ENCODE measurements around the gene COIL. TPM values are rescaled to one million over a fixed set of nuclear protein-coding genes. Genes with fewer than 3 reads are reported as not detected.

Gene COIL
- total RNA-seq, 1 experiment from 2014 or later = 31.2 TPM

GRCh38 chr17:56910509-56911235 is 50.2 kb downstream of the COIL start:
- H2AFZ ChIP-seq (ENCODE audit: low read depth, low read length, poor library complexity, severe bottlenecking) = no peak overlapping the region
- RAD21 ChIA-PET (ENCODE audit: low non-redundant PET in 1 of 2, low total read pairs in 2 of 2, uncharacterized antibody in 2 of 2, unreplicated experiment in 2 of 2) = interaction anchor here in 1 of 2 experiments (0.5 kb wide), 1 partner anchor 91 kb away, joined by 3 read pairs; no protein-coding TSS in a partner anchor
- H3K9ac ChIP-seq (ENCODE audit: low read length) = no peak overlapping the region
- H3K36me3 ChIP-seq (ENCODE audit: control insufficient read depth in 1 of 2, insufficient read depth in 2 of 2, low read length in 2 of 2) = peaks cover 18 to 38% of the 10 kb centered on the region in 2 experiments
- H3K79me2 ChIP-seq (ENCODE audit: insufficient read depth, low read length) = peaks cover 84% of the 10 kb centered on the region
- H3K9me2 ChIP-seq (ENCODE audit: insufficient read depth) = no peaks in the 10 kb centered on the region
- POLR2A ChIA-PET = interaction anchor here (0.9 to 2.0 kb wide), 3 partner anchors 9 to 124 kb away, joined by 3 to 9 read pairs (median 5); no protein-coding TSS in a partner anchor
- CTCF ChIA-PET = no interaction called here
- H3K27ac ChIP-seq (ENCODE audit: low read depth, low read length) = no peak overlapping the region
- TF ChIP-seq SIN3A (IDR thresholded peaks at IDR 0.05; ENCODE audit: low read depth) (no peak), SP1 (IDR thresholded peaks at IDR 0.05; ENCODE audit: low read depth) (no peak), POLR2AphosphoS5 (IDR thresholded peaks at IDR 0.05; ENCODE audit: low read depth, low read length) (no peak), JUND (IDR thresholded peaks at IDR 0.05) (no peak), POLR2A (IDR thresholded peaks at IDR 0.05; ENCODE audit: borderline replicate concordance, extremely low read depth, insufficient read depth, insufficient read length) (no peak)
- DNase-seq (ENCODE audit: low read depth, low spot score) (no peak), ATAC-seq (no peak)
- H3K4me2 ChIP-seq (ENCODE audit: low read length) = no peak overlapping the region
- H4K20me1 ChIP-seq (ENCODE audit: insufficient read depth) = no peaks in the 10 kb centered on the region
- no peak overlapping the region for H3K4me3 ChIP-seq (replicated peaks in 1 of 2; ENCODE audit: low read depth in 1 of 2, low read length in 2 of 2)
- intact Hi-C loops (cut with micrococcal nuclease) = no loop called here
- BruUV-seq (replicated peaks) = no TSS peak
- no peaks in the 10 kb centered on the region for H3K27me3 ChIP-seq (ENCODE audit: insufficient read depth, low read length)
- no peaks in the 10 kb centered on the region for H3K9me3 ChIP-seq (ENCODE audit: control insufficient read depth in 1 of 2, insufficient read depth in 1 of 2, low read depth in 1 of 2, low read length in 2 of 2)
- H3K4me1 ChIP-seq (ENCODE audit: control insufficient read depth in 1 of 2, insufficient read depth in 2 of 2, low read length in 2 of 2) = peaks cover 19 to 34% of the 10 kb centered on the region in 2 experiments

- CTCF ChIA-PET = no interaction called here
- TF ChIP-seq POLR2A (IDR thresholded peaks at IDR 0.05; ENCODE audit: borderline replicate concordance, extremely low read depth, insufficient read depth, insufficient read length) = no peak
- no peak for TF ChIP-seq EZH2 (IDR thresholded peaks at IDR 0.05)
- no peak for TF ChIP-seq TCF7L2 (IDR thresholded peaks at IDR 0.05; ENCODE audit: borderline replicate concordance, extremely low read depth, insufficient read depth, insufficient read length)
- no peak for TF ChIP-seq ZNF274 (IDR thresholded peaks at IDR 0.05; ENCODE audit: low read depth, low read length)
- no peak for TF ChIP-seq ZBTB33 (IDR thresholded peaks at IDR 0.05; ENCODE audit: extremely low read depth, insufficient replicate concordance, low read length)
- no peak for TF ChIP-seq ELF1 (IDR thresholded peaks at IDR 0.05; ENCODE audit: borderline replicate concordance, low read depth)
- TF ChIP-seq POLR2AphosphoS5 (IDR thresholded peaks at IDR 0.05; ENCODE audit: low read depth, low read length) = no peak; the same call in 1 of the 2 replicates
- TF ChIP-seq REST (IDR thresholded peaks at IDR 0.05; ENCODE audit: low read depth) = no peak
These were observed 50.9 kb downstream of the COIL start for GRCh38 chr17:56909742-56910508.

More at GRCh38 chr17:56909742-56910508, 50.9 kb downstream of the COIL start:
- Histone ChIP-seq H2AFZ (ENCODE audit: low read depth, low read length, poor library complexity, severe bottlenecking) (no peak overlapping the region), H4K20me1 (ENCODE audit: insufficient read depth) (no peaks in the 10 kb centered on the region), H3K27ac (ENCODE audit: low read depth, low read length) (no peak overlapping the region), H3K9ac (ENCODE audit: low read length) (no peak overlapping the region), H3K36me3 (ENCODE audit: control insufficient read depth in 1 of 2, insufficient read depth in 2 of 2, low read length in 2 of 2) (peaks cover 25 to 38% of the 10 kb centered on the region in 2 experiments), H3K4me2 (ENCODE audit: low read length) (no peak overlapping the region), H3K4me3 (replicated peaks in 1 of 2; ENCODE audit: low read depth in 1 of 2, low read length in 2 of 2) (no peak overlapping the region), H3K79me2 (ENCODE audit: insufficient read depth, low read length) (peaks cover 85% of the 10 kb centered on the region), H3K4me1 (ENCODE audit: control insufficient read depth in 1 of 2, insufficient read depth in 2 of 2, low read length in 2 of 2) (peaks cover 11 to 26% of the 10 kb centered on the region in 2 experiments), H3K9me2 (ENCODE audit: insufficient read depth) (no peaks in the 10 kb centered on the region), H3K9me3 (ENCODE audit: control insufficient read depth in 1 of 2, insufficient read depth in 1 of 2, low read depth in 1 of 2, low read length in 2 of 2) (no peaks in the 10 kb centered on the region), H3K27me3 (ENCODE audit: insufficient read depth, low read length) (no peaks in the 10 kb centered on the region)
- intact Hi-C loops (cut with micrococcal nuclease) = no loop called here
- RAD21 ChIA-PET (ENCODE audit: low non-redundant PET in 1 of 2, low total read pairs in 2 of 2, uncharacterized antibody in 2 of 2, unreplicated experiment in 2 of 2) = no interaction called here
- POLR2A ChIA-PET = interaction anchor here (1.3 to 2.0 kb wide), 2 partner anchors 11 to 72 kb away, joined by 3 to 9 read pairs; no protein-coding TSS in a partner anchor
- no peak for ATAC-seq
- BruUV-seq (replicated peaks) = no TSS peak
- DNase-seq (ENCODE audit: low read depth, low spot score) = no peak
